LNCAP (cell line): ENCODE results near the gene ASTN2.

Experiments used
- CTCF ChIP-seq: fragments of 450-650 bp; IDR thresholded peaks from 2 replicates; pipeline ENCODE4 v1.5.1; 2017; ENCODE audit warnings: mild to moderate bottlenecking

Gene ASTN2

DNA sequence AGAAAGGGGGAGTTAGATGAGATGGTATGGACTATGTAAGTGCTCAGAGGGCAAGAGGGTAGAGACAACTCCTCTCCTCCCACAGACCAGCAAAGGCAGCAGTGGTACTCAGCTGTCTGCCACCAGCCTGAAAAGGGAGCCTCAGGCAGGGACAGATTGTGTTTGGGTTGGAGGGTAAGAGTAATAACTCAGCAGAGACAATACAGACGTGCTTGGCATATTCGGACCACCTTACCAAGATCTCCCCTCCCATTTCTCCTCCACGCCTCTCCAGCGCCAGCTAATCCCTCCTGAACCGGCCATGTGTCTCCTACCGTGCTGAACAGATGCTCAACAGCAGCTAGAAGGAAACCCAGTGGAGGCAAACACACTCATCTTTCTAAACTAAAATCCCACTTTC lies 180.8 kb downstream of the ASTN2 start:
- TF ChIP-seq CTCF, result no peak

DNA sequence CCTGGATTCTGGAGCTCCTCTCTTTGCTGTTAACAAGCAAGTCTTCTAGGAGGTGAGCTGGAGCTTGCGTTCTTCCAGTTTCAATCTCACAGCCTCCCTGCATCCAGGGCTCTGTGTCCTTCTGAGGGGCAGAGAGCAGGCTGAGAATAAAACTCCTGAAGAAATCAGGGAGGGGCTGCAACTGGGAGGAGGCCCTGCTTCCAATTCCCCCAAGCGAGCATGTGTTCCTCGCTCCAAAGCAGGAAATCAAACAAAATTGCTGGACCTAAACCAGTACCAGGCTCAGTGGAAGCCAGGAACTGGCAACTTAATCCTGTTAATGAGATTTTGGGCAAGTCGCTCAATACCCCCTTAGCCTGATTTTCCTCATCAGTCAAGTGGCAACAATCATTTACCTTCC lies 181.8 kb downstream of the ASTN2 start:
- no peak for TF ChIP-seq CTCF

DNA sequence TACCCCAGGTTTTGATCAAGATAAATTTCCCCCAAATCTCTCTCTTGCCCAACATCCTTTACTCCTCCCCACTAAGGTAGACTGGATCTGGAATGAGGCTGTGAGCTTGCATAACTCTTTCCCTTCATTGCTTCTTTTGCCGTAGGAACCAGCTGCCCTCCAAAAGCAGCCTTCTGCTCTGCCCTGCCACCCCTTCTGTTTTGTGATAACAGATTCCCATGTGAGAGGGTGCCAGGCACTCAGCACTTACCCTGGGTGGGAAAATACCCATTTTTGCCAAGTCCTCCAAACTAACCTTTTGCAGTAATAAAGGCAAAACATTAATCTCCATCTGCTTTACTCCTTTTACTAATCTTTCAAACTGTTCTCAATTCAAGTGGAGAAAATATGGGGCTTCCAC lies 182.6 kb downstream of the ASTN2 start:
- no peak for TF ChIP-seq CTCF

GRCh38 chr9:117231012-117231411 lies 183.8 kb downstream of the ASTN2 start:
- TF ChIP-seq CTCF, result no peak

- no peak for TF ChIP-seq CTCF
Observed at GRCh38 chr9:117224695-117225094, 190.2 kb downstream of the ASTN2 start.

DNA sequence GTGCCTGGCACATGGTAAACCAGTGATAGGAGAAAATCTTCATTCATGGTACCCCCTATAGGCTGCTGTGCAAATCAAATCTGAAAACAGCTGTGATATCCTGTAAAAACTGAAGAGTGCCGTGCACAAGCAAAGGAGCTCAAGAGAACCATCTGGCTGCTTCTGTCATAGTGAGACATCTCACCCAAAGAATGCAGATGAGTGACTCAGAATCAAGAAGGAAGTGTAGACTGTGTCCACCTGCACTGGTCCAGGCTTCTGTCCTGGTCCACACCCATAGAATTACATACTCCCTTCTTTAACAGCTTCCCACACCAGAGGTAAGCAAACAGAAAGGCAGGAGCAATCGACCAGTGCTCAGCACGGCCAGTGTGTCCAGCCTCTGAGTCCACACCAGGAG lies 195.9 kb downstream of the ASTN2 start:
- no peak for TF ChIP-seq CTCF

DNA sequence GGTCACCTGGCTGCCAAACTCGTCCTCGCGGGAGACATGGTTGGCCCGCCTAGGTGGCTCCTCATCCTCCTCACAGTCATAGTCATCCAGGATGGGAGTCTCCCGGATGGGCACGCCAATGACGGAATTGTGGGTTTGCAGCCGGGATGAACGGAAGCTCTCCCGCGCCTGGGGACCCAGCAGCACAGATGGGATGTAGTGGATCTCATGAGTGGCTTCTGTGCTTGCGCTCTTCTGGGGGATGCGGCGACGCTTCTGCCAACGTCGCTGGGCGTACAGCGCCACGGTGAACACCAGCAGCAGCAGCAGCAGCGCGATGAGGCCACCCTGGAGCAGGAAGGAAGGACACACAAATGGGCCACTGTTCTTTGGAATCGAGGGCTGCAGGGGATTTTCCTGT lies 200.4 kb downstream of the ASTN2 start:
- TF ChIP-seq CTCF, result no peak

DNA sequence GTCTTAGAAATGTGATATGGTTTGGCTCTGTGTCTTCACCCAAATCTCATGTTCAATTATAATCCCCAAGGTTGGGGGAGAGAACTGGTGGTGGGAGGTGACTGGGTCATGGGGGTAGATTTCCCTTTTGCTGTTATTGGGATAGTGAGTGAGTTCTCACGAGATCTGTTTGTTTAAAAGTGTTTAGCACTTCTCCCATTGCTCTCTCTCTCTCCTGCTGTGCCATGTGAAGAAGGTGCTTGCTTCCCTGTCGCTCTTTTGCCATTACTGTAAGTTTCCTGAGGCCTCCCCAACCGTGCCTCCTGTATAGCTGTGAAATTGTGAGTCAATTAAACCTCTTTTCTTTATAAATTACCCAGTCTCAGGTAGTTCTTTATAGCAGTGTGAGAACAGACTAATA lies 203.6 kb downstream of the ASTN2 start:
- no peak for TF ChIP-seq CTCF
